ENCODE measurements around the gene EPN3. TPM values are rescaled to one million over a fixed set of nuclear protein-coding genes. Genes with fewer than 3 reads are reported as not detected.
A peak's percentile ranks its signal among the peaks of the same experiment; 100 is the strongest.

Gene EPN3
- total RNA-seq, 2 experiments from 2014 or later, result not detected

DNA sequence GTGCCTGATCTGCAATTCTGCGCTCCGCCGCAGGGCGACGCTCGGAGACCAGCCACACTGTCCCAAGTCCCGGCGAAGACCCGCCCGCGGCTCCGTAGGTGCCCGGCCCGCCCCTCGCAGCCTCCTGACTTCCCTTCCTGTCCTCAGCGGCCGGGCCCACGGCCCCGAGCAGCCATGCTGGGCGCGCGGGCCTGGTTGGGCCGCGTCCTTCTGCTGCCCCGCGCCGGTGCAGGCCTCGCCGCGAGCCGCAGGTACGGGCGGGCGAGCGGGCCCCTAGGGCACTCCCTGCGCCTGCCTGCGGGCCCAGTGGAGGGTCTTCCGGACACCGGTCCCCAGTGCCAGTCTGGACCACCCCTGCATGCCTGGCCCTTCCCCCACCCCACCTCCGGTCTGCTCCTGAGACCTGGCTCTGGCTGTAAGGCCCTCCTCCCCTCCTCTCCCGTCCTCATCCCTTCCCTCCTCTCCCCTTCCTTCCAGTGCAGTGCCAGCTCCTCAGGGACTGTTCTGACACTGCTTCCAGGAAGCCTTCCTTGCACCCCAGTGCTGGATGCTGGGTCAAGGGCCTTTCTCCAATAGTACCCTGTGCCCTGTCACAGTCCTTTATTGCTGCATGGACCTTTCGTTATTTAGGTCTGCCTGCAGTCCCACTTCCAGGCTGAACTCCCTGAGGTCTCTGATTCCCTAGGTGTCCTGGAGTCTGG, 14.7 kb downstream of the EPN3 start, which contains the start of gene SPATA20:
SPATA20 (plus strand) TSS at position 140 of the 701 bp plus-strand sequence; CDS start at position 175, 35 bp downstream.
- CTCF ChIA-PET, result interaction anchor here (0.8 to 2.1 kb wide), 9 partner anchors 16 to 160 kb away, joined by 3 to 31 read pairs (median 4); no protein-coding TSS in a partner anchor
- intact Hi-C loops (cut with micrococcal nuclease), result loop anchor here (1.0 to 10.0 kb wide), 5 partner anchors 14 to 408 kb away; partner anchors contain the start of gene CACNA1G
- peaks cover 6% of the 10 kb centered on the region for H3K27me3 Mint-ChIP-seq
- H3K9me3 Mint-ChIP-seq, result no peaks in the 10 kb centered on the region
- DNase-seq, result peak; percentile 92
- peaks cover 8% of the 10 kb centered on the region for H3K4me1 Mint-ChIP-seq (ENCODE audit: low read depth)
- H3K4me3 Mint-ChIP-seq, result peak within 1 kb of the TSS; percentile 71
- H3K27ac Mint-ChIP-seq, result peak within 1 kb of the TSS; percentile 58
- no peaks in the 10 kb centered on the region for H3K36me3 Mint-ChIP-seq
- POLR2A ChIA-PET, result no interaction called here

DNA sequence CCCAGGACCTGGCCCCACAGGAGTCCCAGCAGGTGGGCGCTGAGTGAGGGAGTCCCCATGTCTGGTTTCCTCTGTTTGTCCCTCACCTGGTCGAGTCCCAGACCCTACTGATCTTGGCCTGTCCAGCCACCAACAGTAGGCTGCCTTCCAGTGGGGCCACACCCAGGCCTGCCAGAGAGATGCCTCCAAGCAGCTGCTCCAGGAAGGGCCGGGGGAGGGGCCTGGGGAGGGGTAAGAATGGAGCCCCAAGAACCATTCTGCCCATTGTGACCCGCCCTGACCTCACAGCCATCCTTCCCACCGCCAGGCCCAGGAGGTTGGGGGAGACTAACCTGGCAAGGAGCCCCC, 15.2 kb downstream of the EPN3 start:
- H3K4me1 Mint-ChIP-seq (ENCODE audit: low read depth), result peaks cover 3% of the 10 kb centered on the region
- POLR2A ChIA-PET, result no interaction called here
- peak overlapping the region; percentile 58 for H3K27ac Mint-ChIP-seq
- no peaks in the 10 kb centered on the region for H3K36me3 Mint-ChIP-seq
- peak overlapping the region; percentile 71 for H3K4me3 Mint-ChIP-seq
- no peak for DNase-seq
- H3K9me3 Mint-ChIP-seq, result no peaks in the 10 kb centered on the region
- intact Hi-C loops (cut with micrococcal nuclease), result loop anchor here (1.0 to 10.0 kb wide), 5 partner anchors 13 to 407 kb away; partner anchors contain the start of gene CACNA1G
- CTCF ChIA-PET, result interaction anchor here (1.6 to 2.1 kb wide), 3 partner anchors 41 to 159 kb away, joined by 3 to 31 read pairs (median 4); no protein-coding TSS in a partner anchor
- H3K27me3 Mint-ChIP-seq, result peaks cover 6% of the 10 kb centered on the region

- POLR2A ChIA-PET, result no interaction called here
Measured at GRCh38 chr17:50548831-50549230, 16.3 kb downstream of the EPN3 start.

DNA sequence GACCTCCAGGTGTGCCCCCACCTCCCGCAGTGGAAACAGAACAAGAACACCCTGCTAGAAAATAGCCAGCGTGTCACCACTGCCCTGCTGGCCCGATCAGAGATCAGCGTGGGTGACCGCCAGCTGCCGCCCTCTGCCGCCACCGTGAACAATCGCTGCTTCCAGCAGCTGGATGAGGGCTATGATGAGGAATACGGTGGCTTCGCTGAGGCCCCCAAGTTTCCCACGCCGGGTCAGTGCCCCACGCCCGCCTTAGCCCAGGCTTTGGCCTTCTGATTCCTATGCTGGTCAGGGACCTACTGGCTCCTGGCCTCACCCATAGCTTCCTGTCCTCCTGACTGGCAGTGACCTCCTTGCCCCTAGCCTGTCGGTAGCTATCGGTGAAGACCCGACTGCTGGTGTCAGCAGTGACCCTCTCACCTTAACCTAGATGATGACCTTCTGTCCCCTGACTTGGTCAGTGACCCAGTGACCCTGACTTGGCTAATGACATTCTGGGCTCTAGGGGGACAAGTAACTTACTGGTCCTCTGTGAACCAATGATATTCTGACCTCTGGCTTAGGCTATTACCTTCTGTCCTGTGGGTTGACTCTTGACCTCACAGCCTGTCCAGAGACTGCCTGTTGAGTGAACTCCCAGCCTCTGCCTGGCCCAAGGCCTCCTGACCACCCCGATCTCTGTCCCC, 16.9 kb downstream of the EPN3 start:
- ChIA-PET CTCF (interaction anchor here (0.8 to 2.2 kb wide), 4 partner anchors 11 to 78 kb away, joined by 3 to 8 read pairs (median 3); partner anchors contain the start of gene CACNA1G), POLR2A (no interaction called here)
- no peaks in the 10 kb centered on the region for H3K9me3 Mint-ChIP-seq
- intact Hi-C loops (cut with micrococcal nuclease), result loop anchor here (5.0 to 10.0 kb wide), 3 partner anchors 63 to 405 kb away; no protein-coding TSS in a partner anchor
- no peak overlapping the region for H3K4me3 Mint-ChIP-seq
- peaks cover 2% of the 10 kb centered on the region for H3K27me3 Mint-ChIP-seq
- H3K27ac Mint-ChIP-seq, result no peak overlapping the region
- no peak for DNase-seq
- no peaks in the 10 kb centered on the region for H3K36me3 Mint-ChIP-seq
- H3K4me1 Mint-ChIP-seq (ENCODE audit: low read depth), result peaks cover 3% of the 10 kb centered on the region

More at GRCh38 chr17:50548831-50549230, 16.3 kb downstream of the EPN3 start:
- intact Hi-C loops (cut with micrococcal nuclease), result loop anchor here (5.0 to 10.0 kb wide), 3 partner anchors 63 to 406 kb away; no protein-coding TSS in a partner anchor
- CTCF ChIA-PET, result interaction anchor here (1.5 kb wide), 1 partner anchor 77 kb away, joined by 3 read pairs; no protein-coding TSS in a partner anchor
- H3K36me3 Mint-ChIP-seq, result no peaks in the 10 kb centered on the region
- no peak for DNase-seq
- H3K27me3 Mint-ChIP-seq, result peaks cover 6% of the 10 kb centered on the region
- no peak overlapping the region for H3K4me3 Mint-ChIP-seq
- H3K4me1 Mint-ChIP-seq (ENCODE audit: low read depth), result peaks cover 3% of the 10 kb centered on the region
- H3K9me3 Mint-ChIP-seq, result no peaks in the 10 kb centered on the region
- H3K27ac Mint-ChIP-seq, result no peak overlapping the region

- POLR2A ChIA-PET, result no interaction called here
Measured at GRCh38 chr17:50549969-50550368, 17.4 kb downstream of the EPN3 start.

DNA sequence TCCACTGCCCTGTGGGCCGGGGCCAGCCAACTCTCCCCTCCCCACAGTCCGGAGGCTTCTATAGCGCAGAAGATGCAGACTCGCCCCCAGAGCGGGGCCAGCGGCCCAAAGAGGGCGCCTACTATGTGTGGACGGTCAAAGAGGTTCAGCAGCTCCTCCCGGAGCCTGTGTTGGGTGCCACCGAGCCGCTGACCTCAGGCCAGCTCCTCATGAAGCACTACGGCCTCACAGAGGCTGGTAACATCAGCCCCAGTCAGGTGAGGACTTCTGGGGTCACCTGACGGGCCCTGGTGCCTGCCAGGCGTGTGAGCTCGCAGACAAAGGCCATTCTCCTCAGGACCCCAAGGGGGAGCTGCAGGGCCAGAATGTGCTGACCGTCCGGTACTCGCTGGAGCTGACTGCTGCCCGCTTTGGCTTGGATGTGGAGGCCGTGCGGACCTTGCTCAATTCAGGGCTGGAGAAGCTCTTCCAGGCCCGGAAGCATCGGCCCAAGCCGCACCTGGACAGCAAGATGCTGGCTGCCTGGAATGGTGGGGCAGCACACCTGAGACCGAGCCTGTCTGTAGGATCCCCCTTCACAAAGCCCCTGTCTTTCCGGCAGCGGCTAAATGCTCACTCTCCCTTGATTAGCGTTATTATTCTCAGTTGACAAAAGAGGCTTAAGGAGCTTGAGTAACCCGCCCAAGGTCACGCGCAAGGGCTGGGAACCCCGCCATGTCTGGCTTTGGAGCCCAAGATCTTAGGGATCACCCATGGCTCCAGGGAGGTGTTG, 18.3 kb downstream of the EPN3 start:
- DNase-seq, result no peak
- Mint-ChIP-seq H3K4me3 (no peak overlapping the region), H3K9me3 (no peaks in the 10 kb centered on the region), H3K27ac (no peak overlapping the region), H3K4me1 (ENCODE audit: low read depth) (peaks cover 3% of the 10 kb centered on the region), H3K27me3 (no peaks in the 10 kb centered on the region), H3K36me3 (no peaks in the 10 kb centered on the region)
- ChIA-PET CTCF (interaction anchor here (1.1 to 2.2 kb wide), 3 partner anchors 10 to 77 kb away, joined by 5 to 8 read pairs (median 8); partner anchors contain the start of gene CACNA1G), POLR2A (no interaction called here)
- intact Hi-C loops (cut with micrococcal nuclease), result no loop called here

More at GRCh38 chr17:50549969-50550368, 17.4 kb downstream of the EPN3 start:
- no peaks in the 10 kb centered on the region for H3K9me3 Mint-ChIP-seq
- no peak for DNase-seq
- CTCF ChIA-PET, result interaction anchor here (0.8 to 2.2 kb wide), 5 partner anchors 10 to 78 kb away, joined by 3 to 8 read pairs (median 3); partner anchors contain the start of gene CACNA1G
- intact Hi-C loops (cut with micrococcal nuclease), result loop anchor here (5.0 to 10.0 kb wide), 3 partner anchors 62 to 405 kb away; no protein-coding TSS in a partner anchor
- no peak overlapping the region for H3K4me3 Mint-ChIP-seq
- H3K4me1 Mint-ChIP-seq (ENCODE audit: low read depth), result peaks cover 3% of the 10 kb centered on the region
- no peaks in the 10 kb centered on the region for H3K36me3 Mint-ChIP-seq
- H3K27ac Mint-ChIP-seq, result no peak overlapping the region
- no peaks in the 10 kb centered on the region for H3K27me3 Mint-ChIP-seq

DNA sequence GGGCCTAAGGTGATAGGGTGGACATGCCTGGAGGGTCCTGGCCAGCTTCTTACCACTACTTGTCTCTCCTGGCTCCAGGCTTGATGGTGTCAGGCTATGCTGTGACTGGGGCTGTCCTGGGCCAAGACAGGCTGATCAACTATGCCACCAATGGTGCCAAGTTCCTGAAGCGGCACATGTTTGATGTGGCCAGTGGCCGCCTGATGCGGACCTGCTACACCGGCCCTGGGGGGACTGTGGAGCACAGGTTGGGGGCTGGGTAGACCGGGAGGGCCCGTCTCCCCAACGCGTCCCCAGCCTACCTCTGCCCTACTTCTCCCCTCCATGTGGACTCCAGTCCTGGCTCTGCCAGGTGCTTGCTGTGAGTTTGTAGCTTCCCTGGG, 18.9 kb downstream of the EPN3 start:
- Mint-ChIP-seq H3K27me3 (no peaks in the 10 kb centered on the region), H3K4me3 (no peak overlapping the region), H3K27ac (no peak overlapping the region), H3K36me3 (no peaks in the 10 kb centered on the region), H3K9me3 (no peaks in the 10 kb centered on the region), H3K4me1 (ENCODE audit: low read depth) (peaks cover 3% of the 10 kb centered on the region)
- ChIA-PET POLR2A (no interaction called here), CTCF (interaction anchor here (1.1 to 2.2 kb wide), 3 partner anchors 9 to 76 kb away, joined by 5 to 8 read pairs (median 8); partner anchors contain the start of gene CACNA1G)
- intact Hi-C loops (cut with micrococcal nuclease), result no loop called here
- DNase-seq, result no peak

DNA sequence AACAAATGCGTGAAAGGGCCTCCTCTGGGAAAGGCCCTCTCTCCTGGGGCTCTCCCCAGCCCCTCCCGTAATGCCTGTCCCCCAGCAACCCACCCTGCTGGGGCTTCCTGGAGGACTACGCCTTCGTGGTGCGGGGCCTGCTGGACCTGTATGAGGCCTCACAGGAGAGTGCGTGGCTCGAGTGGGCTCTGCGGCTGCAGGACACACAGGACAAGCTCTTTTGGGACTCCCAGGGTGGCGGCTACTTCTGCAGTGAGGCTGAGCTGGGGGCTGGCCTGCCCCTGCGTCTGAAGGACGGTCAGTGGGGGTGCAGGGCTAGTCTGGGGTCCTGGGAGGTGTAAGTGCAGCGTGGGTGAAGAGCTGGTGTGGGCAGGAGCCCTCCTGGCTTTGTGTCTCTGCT, 19.3 kb downstream of the EPN3 start:
- H3K4me1 Mint-ChIP-seq (ENCODE audit: low read depth), result no peaks in the 10 kb centered on the region
- no peak overlapping the region for H3K4me3 Mint-ChIP-seq
- H3K27me3 Mint-ChIP-seq, result no peaks in the 10 kb centered on the region
- ChIA-PET CTCF (no interaction called here), POLR2A (no interaction called here)
- H3K27ac Mint-ChIP-seq, result no peak overlapping the region
- DNase-seq, result no peak
- no peaks in the 10 kb centered on the region for H3K9me3 Mint-ChIP-seq
- no peaks in the 10 kb centered on the region for H3K36me3 Mint-ChIP-seq
- intact Hi-C loops (cut with micrococcal nuclease), result no loop called here

GRCh38 chr17:50554201-50554600, 21.7 kb downstream of the EPN3 start:
- H3K27me3 Mint-ChIP-seq, result peaks cover 17% of the 10 kb centered on the region
- intact Hi-C loops (cut with micrococcal nuclease), result no loop called here
- no peaks in the 10 kb centered on the region for H3K9me3 Mint-ChIP-seq
- ChIA-PET CTCF (no interaction called here), POLR2A (no interaction called here)
- no peak overlapping the region for H3K4me3 Mint-ChIP-seq
- H3K27ac Mint-ChIP-seq, result no peak overlapping the region
- no peak for DNase-seq
- no peaks in the 10 kb centered on the region for H3K36me3 Mint-ChIP-seq
- H3K4me1 Mint-ChIP-seq (ENCODE audit: low read depth), result peaks cover under 1% of the 10 kb centered on the region

DNA sequence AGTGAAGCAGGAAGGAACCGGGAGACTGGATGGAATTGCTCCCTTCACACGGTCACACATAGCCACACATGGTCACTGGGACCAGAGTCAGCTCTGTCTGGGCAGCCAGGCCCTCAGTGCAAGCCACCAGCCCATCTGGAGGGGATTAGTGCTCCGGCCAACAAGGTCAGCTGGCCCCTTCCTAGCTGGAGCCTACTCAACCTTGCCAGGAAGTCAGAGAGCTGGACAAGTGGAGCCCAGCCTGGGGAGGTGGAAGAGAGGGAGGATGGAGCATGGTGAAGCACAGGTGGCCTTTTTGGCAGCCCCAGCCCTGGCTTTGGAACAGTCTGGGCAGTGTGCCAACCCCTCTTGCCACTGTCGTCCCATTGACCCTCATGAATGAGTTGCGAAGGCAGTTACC, 24.3 kb downstream of the EPN3 start:
- no peak overlapping the region for H3K4me3 Mint-ChIP-seq
- H3K27me3 Mint-ChIP-seq, result peaks cover 26% of the 10 kb centered on the region
- H3K27ac Mint-ChIP-seq, result no peak overlapping the region
- H3K9me3 Mint-ChIP-seq, result no peaks in the 10 kb centered on the region
- ChIA-PET CTCF (interaction anchor here (1.3 to 1.5 kb wide), 2 partner anchors 15 to 226 kb away, joined by 3 to 4 read pairs; no protein-coding TSS in a partner anchor), POLR2A (no interaction called here)
- no peak for DNase-seq
- H3K36me3 Mint-ChIP-seq, result no peaks in the 10 kb centered on the region
- H3K4me1 Mint-ChIP-seq (ENCODE audit: low read depth), result peaks cover 9% of the 10 kb centered on the region
- intact Hi-C loops (cut with micrococcal nuclease), result no loop called here

GRCh38 chr17:50557630-50558029, 25.1 kb downstream of the EPN3 start:
- no peak for DNase-seq
- Mint-ChIP-seq H3K27me3 (peaks cover 33% of the 10 kb centered on the region), H3K27ac (no peak overlapping the region), H3K4me3 (no peak overlapping the region), H3K4me1 (ENCODE audit: low read depth) (peaks cover 15% of the 10 kb centered on the region), H3K9me3 (no peaks in the 10 kb centered on the region), H3K36me3 (no peaks in the 10 kb centered on the region)
- CTCF ChIA-PET, result interaction anchor here (0.6 to 1.3 kb wide), 2 partner anchors 70 to 225 kb away, joined by 3 read pairs; no protein-coding TSS in a partner anchor
- POLR2A ChIA-PET, result no interaction called here
- intact Hi-C loops (cut with micrococcal nuclease), result no loop called here

Measured in activated CD4-positive, alpha-beta memory T cell treated with anti-CD3 and anti-CD28 coated beads for 36 hours (primary cell).